Measurements from ENCODE around the gene C14orf132.

DNA sequence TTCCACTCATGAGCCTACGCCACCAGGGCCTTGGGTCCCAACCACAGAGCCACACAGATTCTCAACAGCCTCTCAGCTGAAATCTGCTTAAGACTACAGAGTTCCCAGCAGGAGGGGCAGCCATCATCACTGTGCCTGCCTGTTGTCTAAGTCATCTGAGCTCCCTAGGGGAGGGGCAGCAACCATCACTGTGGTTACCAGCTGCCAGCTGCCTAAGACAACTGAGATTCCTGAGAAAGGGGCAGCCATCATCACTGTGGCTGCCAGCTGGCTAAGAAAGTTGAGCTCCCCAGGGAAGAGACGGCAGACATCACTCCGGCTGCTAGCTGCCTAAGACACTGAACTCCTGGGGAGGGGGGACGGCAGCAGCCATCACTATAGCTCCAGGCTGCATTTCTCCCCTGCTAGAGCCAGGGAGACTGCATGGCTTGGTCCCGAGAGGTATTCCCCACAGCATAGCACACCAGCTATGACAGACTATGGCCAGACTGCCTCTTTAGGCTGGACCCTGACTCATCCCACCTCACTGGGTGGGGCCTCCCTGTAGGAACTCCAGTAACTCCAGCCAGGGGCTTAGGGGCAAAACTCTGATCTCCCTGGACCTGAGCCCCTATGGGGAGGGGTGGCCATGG is 37.2 kb upstream of the C14orf132 start:
- TF ChIP-seq DACH1 (IDR thresholded peaks at IDR 0.05; ENCODE audit: partially characterized antibody): no peak
- TF ChIP-seq ZNF785 (CRISPR knock-in tag; IDR thresholded peaks at IDR 0.05): no peak
- TF ChIP-seq LEF1 (IDR thresholded peaks at IDR 0.05): no peak
- no peak for TF ChIP-seq ZEB2 (IDR thresholded peaks at IDR 0.05)
- TF ChIP-seq PCBP1 (IDR thresholded peaks at IDR 0.05; ENCODE audit: low read depth, low read length, poor library complexity, severe bottlenecking): no peak
- TF ChIP-seq, protein P1, sequence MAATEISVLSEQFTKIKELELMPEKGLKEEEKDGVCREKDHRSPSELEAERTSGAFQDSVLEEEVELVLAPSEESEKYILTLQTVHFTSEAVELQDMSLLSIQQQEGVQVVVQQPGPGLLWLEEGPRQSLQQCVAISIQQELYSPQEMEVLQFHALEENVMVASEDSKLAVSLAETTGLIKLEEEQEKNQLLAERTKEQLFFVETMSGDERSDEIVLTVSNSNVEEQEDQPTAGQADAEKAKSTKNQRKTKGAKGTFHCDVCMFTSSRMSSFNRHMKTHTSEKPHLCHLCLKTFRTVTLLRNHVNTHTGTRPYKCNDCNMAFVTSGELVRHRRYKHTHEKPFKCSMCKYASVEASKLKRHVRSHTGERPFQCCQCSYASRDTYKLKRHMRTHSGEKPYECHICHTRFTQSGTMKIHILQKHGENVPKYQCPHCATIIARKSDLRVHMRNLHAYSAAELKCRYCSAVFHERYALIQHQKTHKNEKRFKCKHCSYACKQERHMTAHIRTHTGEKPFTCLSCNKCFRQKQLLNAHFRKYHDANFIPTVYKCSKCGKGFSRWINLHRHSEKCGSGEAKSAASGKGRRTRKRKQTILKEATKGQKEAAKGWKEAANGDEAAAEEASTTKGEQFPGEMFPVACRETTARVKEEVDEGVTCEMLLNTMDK (IDR thresholded peaks at IDR 0.05; ENCODE audit: borderline replicate concordance, insufficient read depth, low read depth, low read length, poor library complexity, severe bottlenecking): no peak
- TF ChIP-seq GATA2 (CRISPR knock-in tag; IDR thresholded peaks at IDR 0.05): no peak
- TF ChIP-seq, protein P2, sequence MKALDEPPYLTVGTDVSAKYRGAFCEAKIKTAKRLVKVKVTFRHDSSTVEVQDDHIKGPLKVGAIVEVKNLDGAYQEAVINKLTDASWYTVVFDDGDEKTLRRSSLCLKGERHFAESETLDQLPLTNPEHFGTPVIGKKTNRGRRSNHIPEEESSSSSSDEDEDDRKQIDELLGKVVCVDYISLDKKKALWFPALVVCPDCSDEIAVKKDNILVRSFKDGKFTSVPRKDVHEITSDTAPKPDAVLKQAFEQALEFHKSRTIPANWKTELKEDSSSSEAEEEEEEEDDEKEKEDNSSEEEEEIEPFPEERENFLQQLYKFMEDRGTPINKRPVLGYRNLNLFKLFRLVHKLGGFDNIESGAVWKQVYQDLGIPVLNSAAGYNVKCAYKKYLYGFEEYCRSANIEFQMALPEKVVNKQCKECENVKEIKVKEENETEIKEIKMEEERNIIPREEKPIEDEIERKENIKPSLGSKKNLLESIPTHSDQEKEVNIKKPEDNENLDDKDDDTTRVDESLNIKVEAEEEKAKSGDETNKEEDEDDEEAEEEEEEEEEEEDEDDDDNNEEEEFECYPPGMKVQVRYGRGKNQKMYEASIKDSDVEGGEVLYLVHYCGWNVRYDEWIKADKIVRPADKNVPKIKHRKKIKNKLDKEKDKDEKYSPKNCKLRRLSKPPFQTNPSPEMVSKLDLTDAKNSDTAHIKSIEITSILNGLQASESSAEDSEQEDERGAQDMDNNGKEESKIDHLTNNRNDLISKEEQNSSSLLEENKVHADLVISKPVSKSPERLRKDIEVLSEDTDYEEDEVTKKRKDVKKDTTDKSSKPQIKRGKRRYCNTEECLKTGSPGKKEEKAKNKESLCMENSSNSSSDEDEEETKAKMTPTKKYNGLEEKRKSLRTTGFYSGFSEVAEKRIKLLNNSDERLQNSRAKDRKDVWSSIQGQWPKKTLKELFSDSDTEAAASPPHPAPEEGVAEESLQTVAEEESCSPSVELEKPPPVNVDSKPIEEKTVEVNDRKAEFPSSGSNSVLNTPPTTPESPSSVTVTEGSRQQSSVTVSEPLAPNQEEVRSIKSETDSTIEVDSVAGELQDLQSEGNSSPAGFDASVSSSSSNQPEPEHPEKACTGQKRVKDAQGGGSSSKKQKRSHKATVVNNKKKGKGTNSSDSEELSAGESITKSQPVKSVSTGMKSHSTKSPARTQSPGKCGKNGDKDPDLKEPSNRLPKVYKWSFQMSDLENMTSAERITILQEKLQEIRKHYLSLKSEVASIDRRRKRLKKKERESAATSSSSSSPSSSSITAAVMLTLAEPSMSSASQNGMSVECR (CRISPR knock-in tag; IDR thresholded peaks at IDR 0.05): no peak
- no peak for TF ChIP-seq ZZZ3 (IDR thresholded peaks at IDR 0.05)
